ENCODE results near the gene ZBTB7C. TPM values are rescaled to one million over a fixed set of nuclear protein-coding genes. Genes with fewer than 3 reads are reported as not detected.

Gene ZBTB7C
- total and polyA plus RNA-seq, 2 of the 4 experiments (the other 2 are of a cell fraction): not detected

DNA sequence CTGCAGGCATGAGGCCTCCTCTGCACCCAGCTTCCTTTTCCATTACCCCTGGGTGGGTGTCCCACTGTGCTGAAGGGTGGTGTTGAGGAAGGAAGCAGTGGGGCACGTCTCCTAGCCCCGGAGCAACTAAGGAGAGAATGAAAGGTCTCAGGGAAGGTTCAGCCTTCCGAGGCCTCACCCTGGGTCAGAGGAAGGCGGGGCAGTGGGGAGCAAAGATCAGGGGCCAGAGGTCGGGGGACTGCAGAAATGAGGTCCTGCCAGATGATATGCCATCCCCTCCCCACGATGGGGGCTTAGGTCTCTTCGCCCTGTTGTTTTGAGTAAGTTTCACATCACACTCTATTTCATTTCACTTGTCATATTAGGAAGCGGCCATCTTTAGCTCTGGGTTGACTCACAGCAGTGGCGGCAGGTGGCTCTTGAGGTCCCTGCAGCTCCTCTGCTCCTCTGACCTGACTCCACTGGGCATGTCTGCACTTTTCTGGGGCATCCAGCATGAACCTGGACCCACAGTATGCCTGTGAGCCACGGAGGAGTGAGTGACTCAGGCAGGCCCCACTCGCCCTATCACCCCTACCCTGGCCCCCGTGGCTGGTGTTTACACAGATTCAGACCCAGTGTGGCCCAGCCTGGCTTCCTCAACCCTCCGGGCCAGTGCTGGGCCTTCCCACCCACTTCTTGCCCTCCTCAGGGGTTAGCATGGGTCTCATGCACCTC lies 325.0 kb downstream of the ZBTB7C start:
- 53% methylated on average over 4 of the region's 13 CpGs; no CpG with 5 or more reads in 1 of the 2 experiments for WGBS, 2 experiments (ENCODE audit: extremely low coverage in 2 of 2, insufficient read length in 1 of 2)
- H2BK15ac ChIP-seq (ENCODE audit: low read depth, low read length): no peak overlapping the region
- H3K4me1 ChIP-seq (ENCODE audit: control insufficient read depth, insufficient read depth, low read length): no peaks in the 10 kb centered on the region
- H3K9me1 ChIP-seq (ENCODE audit: insufficient read depth, low read length): no peaks in the 10 kb centered on the region
- H3K18ac ChIP-seq (ENCODE audit: low read depth, low read length): no peak overlapping the region
- H2AFZ ChIP-seq (replicated peaks; ENCODE audit: low read length, poor library complexity): no peak overlapping the region
- H3K4me3 ChIP-seq (ENCODE audit: insufficient read depth, low read depth, low read length): no peak overlapping the region
- no peaks in the 10 kb centered on the region for H3K79me1 ChIP-seq (ENCODE audit: low read depth in 1 of 2, low read length in 2 of 2)
- in situ Hi-C loops (cut with MboI; ENCODE audit: low sequenced_read_pairs): no loop called here
- H2BK5ac ChIP-seq (ENCODE audit: low read depth, low read length, poor library complexity, severe bottlenecking): no peak overlapping the region
- no peak overlapping the region for H3K56ac ChIP-seq (ENCODE audit: extremely low read depth, insufficient read depth, low read length)
- H4K91ac ChIP-seq (ENCODE audit: insufficient read depth, low read depth, low read length): no peak overlapping the region
- H3K14ac ChIP-seq (replicated peaks; ENCODE audit: low read depth, low read length): no peak overlapping the region
- H3K4me2 ChIP-seq (ENCODE audit: low read depth, low read length): no peak overlapping the region
- no peak overlapping the region for H4K5ac ChIP-seq (ENCODE audit: low read depth, low read length)
- ChIA-PET CTCF (no interaction called here), POLR2A (ENCODE audit: unreplicated experiment) (no interaction called here)
- H4K8ac ChIP-seq (ENCODE audit: low read depth in 2 of 2, low read length in 2 of 2): no peak overlapping the region
- H3K9me3 ChIP-seq (ENCODE audit: control insufficient read depth, insufficient read depth, low read length): no peaks in the 10 kb centered on the region
- H3K27me3 ChIP-seq (ENCODE audit: control insufficient read depth, insufficient read depth, low read length): no peaks in the 10 kb centered on the region; the same call in 1 of the 2 replicates
- ATAC-seq (ENCODE audit: low read depth) (no peak), DNase-seq (no peak)
- TF ChIP-seq CEBPB (IDR thresholded peaks at IDR 0.05; ENCODE audit: low read depth, low read length): no peak
- TF ChIP-seq BHLHE40 (IDR thresholded peaks at IDR 0.05; ENCODE audit: low read depth, low read length): no peak
- TF ChIP-seq, protein P1, sequence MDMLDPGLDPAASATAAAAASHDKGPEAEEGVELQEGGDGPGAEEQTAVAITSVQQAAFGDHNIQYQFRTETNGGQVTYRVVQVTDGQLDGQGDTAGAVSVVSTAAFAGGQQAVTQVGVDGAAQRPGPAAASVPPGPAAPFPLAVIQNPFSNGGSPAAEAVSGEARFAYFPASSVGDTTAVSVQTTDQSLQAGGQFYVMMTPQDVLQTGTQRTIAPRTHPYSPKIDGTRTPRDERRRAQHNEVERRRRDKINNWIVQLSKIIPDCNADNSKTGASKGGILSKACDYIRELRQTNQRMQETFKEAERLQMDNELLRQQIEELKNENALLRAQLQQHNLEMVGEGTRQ (IDR thresholded peaks at IDR 0.05; ENCODE audit: low read depth, low read length): no peak
- no peak for TF ChIP-seq RAD21 (IDR thresholded peaks at IDR 0.05; ENCODE audit: low read length)
- TF ChIP-seq, protein P2, sequence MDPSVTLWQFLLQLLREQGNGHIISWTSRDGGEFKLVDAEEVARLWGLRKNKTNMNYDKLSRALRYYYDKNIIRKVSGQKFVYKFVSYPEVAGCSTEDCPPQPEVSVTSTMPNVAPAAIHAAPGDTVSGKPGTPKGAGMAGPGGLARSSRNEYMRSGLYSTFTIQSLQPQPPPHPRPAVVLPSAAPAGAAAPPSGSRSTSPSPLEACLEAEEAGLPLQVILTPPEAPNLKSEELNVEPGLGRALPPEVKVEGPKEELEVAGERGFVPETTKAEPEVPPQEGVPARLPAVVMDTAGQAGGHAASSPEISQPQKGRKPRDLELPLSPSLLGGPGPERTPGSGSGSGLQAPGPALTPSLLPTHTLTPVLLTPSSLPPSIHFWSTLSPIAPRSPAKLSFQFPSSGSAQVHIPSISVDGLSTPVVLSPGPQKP (IDR thresholded peaks at IDR 0.05; ENCODE audit: borderline replicate concordance, low read depth, low read length): no peak
- no peak for TF ChIP-seq RCOR1 (IDR thresholded peaks at IDR 0.05; ENCODE audit: insufficient replicate concordance, low read length)
- no peak for TF ChIP-seq FOS (IDR thresholded peaks at IDR 0.05; ENCODE audit: low read depth, low read length)
- TF ChIP-seq, protein P3, sequence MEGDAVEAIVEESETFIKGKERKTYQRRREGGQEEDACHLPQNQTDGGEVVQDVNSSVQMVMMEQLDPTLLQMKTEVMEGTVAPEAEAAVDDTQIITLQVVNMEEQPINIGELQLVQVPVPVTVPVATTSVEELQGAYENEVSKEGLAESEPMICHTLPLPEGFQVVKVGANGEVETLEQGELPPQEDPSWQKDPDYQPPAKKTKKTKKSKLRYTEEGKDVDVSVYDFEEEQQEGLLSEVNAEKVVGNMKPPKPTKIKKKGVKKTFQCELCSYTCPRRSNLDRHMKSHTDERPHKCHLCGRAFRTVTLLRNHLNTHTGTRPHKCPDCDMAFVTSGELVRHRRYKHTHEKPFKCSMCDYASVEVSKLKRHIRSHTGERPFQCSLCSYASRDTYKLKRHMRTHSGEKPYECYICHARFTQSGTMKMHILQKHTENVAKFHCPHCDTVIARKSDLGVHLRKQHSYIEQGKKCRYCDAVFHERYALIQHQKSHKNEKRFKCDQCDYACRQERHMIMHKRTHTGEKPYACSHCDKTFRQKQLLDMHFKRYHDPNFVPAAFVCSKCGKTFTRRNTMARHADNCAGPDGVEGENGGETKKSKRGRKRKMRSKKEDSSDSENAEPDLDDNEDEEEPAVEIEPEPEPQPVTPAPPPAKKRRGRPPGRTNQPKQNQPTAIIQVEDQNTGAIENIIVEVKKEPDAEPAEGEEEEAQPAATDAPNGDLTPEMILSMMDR (conservative IDR thresholded peaks at IDR 0.05; ENCODE audit: low read depth, low read length): no peak
- TF ChIP-seq SMC3 (IDR thresholded peaks at IDR 0.05; ENCODE audit: low read depth, low read length): no peak
- no peak for TF ChIP-seq NFE2L2 (IDR thresholded peaks at IDR 0.05; ENCODE audit: low read depth, low read length)
- no peak for TF ChIP-seq MXI1 (IDR thresholded peaks at IDR 0.05; ENCODE audit: borderline replicate concordance, low read depth, low read length)
- TF ChIP-seq POLR2A (IDR thresholded peaks at IDR 0.05; ENCODE audit: low read depth, low read length): no peak
- TF ChIP-seq MAFK (IDR thresholded peaks at IDR 0.05; ENCODE audit: low read depth, low read length): no peak
- no peak for TF ChIP-seq CHD1 (IDR thresholded peaks at IDR 0.05; ENCODE audit: low read depth, low read length)
- no peak for TF ChIP-seq RFX5 (IDR thresholded peaks at IDR 0.05; ENCODE audit: low read depth, low read length)
- no peak for TF ChIP-seq MAZ (IDR thresholded peaks at IDR 0.05; ENCODE audit: borderline replicate concordance, low read depth, low read length)
- no peak overlapping the region for H2AK9ac ChIP-seq (replicated peaks; ENCODE audit: low read depth, low read length, poor library complexity)
- no peak overlapping the region for H2BK20ac ChIP-seq (ENCODE audit: low read depth, low read length)
- H3K23ac ChIP-seq (ENCODE audit: low read depth, low read length): no peak overlapping the region
- no peak overlapping the region for H3K27ac ChIP-seq (ENCODE audit: insufficient read depth, low read length)
- no peaks in the 10 kb centered on the region for H4K20me1 ChIP-seq (ENCODE audit: insufficient read depth, low read length)
- intact Hi-C loops (cut with micrococcal nuclease): no loop called here
- no peak overlapping the region for H2BK120ac ChIP-seq (ENCODE audit: low read depth, low read length)
- BruUV-seq (replicated peaks): no TSS peak
- no peaks in the 10 kb centered on the region for H3K36me3 ChIP-seq (ENCODE audit: control insufficient read depth, insufficient read depth, low read length)
- no peak overlapping the region for H3K9ac ChIP-seq (ENCODE audit: low read depth, low read length)
- H2AK5ac ChIP-seq (ENCODE audit: low read depth, low read length): no peak overlapping the region
- no peak overlapping the region for H3K4ac ChIP-seq (ENCODE audit: low read depth, low read length)
- dilution Hi-C loops (cut with HindIII; ENCODE audit: low sequenced_read_pairs, unreplicated experiment): no loop called here
